Astrocyte (in vitro differentiated cells and primary cell): ENCODE data around the gene VEZT.

ENCODE experiments used
- CTCF ChIP-seq: IDR thresholded peaks from 2 replicates; pipeline ENCODE4 v1.5.1; 2011; ENCODE audit warnings: low read depth, mild to moderate bottlenecking, inconsistent platforms, low read length, moderate library complexity; ENCODE audit not compliant: insufficient read depth
- EZH2 ChIP-seq: IDR thresholded peaks from 2 replicates; pipeline ENCODE4 v1.6.1; 2012; ENCODE audit warnings: mild to moderate bottlenecking, low read length, inconsistent platforms; ENCODE audit not compliant: insufficient read depth

DNA sequence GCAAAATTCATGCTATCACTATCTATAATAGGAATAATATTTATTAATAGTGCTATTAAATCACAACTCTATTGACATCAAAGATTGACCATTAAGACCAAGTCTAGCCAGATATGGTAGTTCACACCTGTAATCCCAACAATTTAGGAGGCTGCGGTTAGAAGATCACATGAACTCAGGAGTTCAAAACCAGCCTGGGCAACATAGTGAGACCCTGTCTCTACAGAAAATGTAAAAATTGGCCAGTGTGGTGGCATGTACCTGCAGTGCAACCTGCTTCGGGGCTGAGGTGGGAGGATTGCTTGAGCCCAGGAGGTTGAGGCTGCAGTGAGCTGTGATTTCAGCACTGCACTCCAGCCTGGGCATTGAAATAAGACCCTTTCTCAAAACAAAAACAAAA, 11.0 kb downstream of the VEZT start:
- TF ChIP-seq CTCF: no peak
- TF ChIP-seq EZH2: no peak
